Mesenchymal stem cell (in vitro differentiated cells and primary cell): Measurements from ENCODE around the gene USH2A.

Experiments used
- DNase-seq: peaks from one replicate; pipeline ENCODE4 v3.0.0-alpha.2; 2013
- H2AFZ ChIP-seq: one replicate; pipeline ENCODE4 v1.6.1; 2013; ENCODE audit warnings: low read depth, mild to moderate bottlenecking, control low read depth, inconsistent platforms, low read length, moderate library complexity
- H2AK5ac ChIP-seq: 2 replicates; pipeline ENCODE4 v1.6.1; 2013; ENCODE audit warnings: low read length, moderate library complexity, mild to moderate bottlenecking, inconsistent platforms; ENCODE audit not compliant: severe bottlenecking
- H2BK120ac ChIP-seq: one replicate; pipeline ENCODE4 v1.6.1; 2013; ENCODE audit warnings: low read depth, mild to moderate bottlenecking, inconsistent platforms, low read length, moderate library complexity
- H2BK12ac ChIP-seq, 2 experiments: one replicate each; pipeline ENCODE4 v1.6.1; 2013; ENCODE audit warnings: inconsistent platforms in 2 of 2, low read length in 2 of 2, mild to moderate bottlenecking in 2 of 2, moderate library complexity in 2 of 2, control low read depth in 1 of 2
- H2BK15ac ChIP-seq: one replicate; pipeline ENCODE4 v1.6.1; 2013; ENCODE audit warnings: mild to moderate bottlenecking, low read depth, inconsistent platforms; ENCODE audit not compliant: poor library complexity, severe bottlenecking
- H2BK5ac ChIP-seq: 2 replicates; pipeline ENCODE4 v1.6.1; 2013; ENCODE audit warnings: low read depth, mild to moderate bottlenecking, low read length, control low read depth, inconsistent platforms; ENCODE audit not compliant: poor library complexity, severe bottlenecking
- H3K14ac ChIP-seq, 2 experiments: one replicate each; pipeline ENCODE4 v1.6.1; 2013; ENCODE audit warnings: inconsistent platforms in 2 of 2, low read length in 2 of 2, control low read depth in 1 of 2, mild to moderate bottlenecking in 1 of 2, moderate library complexity in 1 of 2
- H3K18ac ChIP-seq, 2 experiments: one replicate each; pipeline ENCODE4 v1.6.1; 2013; ENCODE audit warnings: inconsistent platforms in 2 of 2, low read length in 2 of 2, control low read depth in 1 of 2, low read depth in 1 of 2, mild to moderate bottlenecking in 1 of 2
- H3K23ac ChIP-seq, 2 experiments: one replicate each; pipeline ENCODE4 v1.6.1; 2013; ENCODE audit warnings: inconsistent platforms in 2 of 2, low read length in 2 of 2, mild to moderate bottlenecking in 2 of 2, moderate library complexity in 2 of 2, control low read depth in 1 of 2
- H3K27ac ChIP-seq: 2 replicates; pipeline ENCODE4 v1.5.1; 2013; ENCODE audit warnings: mild to moderate bottlenecking, moderate library complexity, low read length, control low read depth, inconsistent platforms; ENCODE audit not compliant: poor library complexity, severe bottlenecking
- H3K27me3 ChIP-seq, 2 experiments: 2 replicates each; pipeline versions ENCODE4 v1.6.1 to v1.7.0; 2013; ENCODE audit warnings: low read length in 2 of 2, mild to moderate bottlenecking in 2 of 2, moderate library complexity in 2 of 2, control low read depth in 1 of 2, inconsistent platforms in 1 of 2; ENCODE audit not compliant: control insufficient read depth in 1 of 2, insufficient read depth in 1 of 2
- H3K36me3 ChIP-seq, 2 experiments: 2 replicates each; pipeline versions ENCODE4 v1.6.1 to v1.7.0; 2013; ENCODE audit warnings: low read length in 2 of 2, control low read depth in 1 of 2, inconsistent platforms in 1 of 2, low read depth in 1 of 2, mild to moderate bottlenecking in 1 of 2; ENCODE audit not compliant: insufficient read depth in 2 of 2, control insufficient read depth in 1 of 2
- H3K4ac ChIP-seq, 2 experiments: one replicate each; pipeline ENCODE4 v1.6.1; 2013; ENCODE audit warnings: inconsistent platforms in 2 of 2, low read length in 2 of 2, mild to moderate bottlenecking in 2 of 2, moderate library complexity in 2 of 2, control low read depth in 1 of 2, low read depth in 1 of 2
- H3K4me1 ChIP-seq: 2 replicates; pipeline ENCODE4 v1.6.1; 2013; ENCODE audit warnings: low read depth, low read length, control low read depth; ENCODE audit not compliant: control insufficient read depth, insufficient read depth
- H3K4me2 ChIP-seq: 2 replicates; pipeline ENCODE4 v1.6.1; 2013; ENCODE audit warnings: low read length, mild to moderate bottlenecking, inconsistent platforms; ENCODE audit not compliant: poor library complexity, severe bottlenecking
- H3K4me3 ChIP-seq, 2 experiments: 2 replicates each; pipeline versions ENCODE4 v1.5.1 to v1.7.0; 2013; ENCODE audit warnings: low read length in 2 of 2, mild to moderate bottlenecking in 2 of 2, control low read depth in 1 of 2, low read depth in 1 of 2; ENCODE audit not compliant: insufficient read depth in 1 of 2
- H3K79me1 ChIP-seq: replicated peaks from 2 replicates; pipeline ENCODE4 v1.6.1; 2013; ENCODE audit warnings: mild to moderate bottlenecking, control low read depth, low read length, inconsistent platforms; ENCODE audit not compliant: poor library complexity, severe bottlenecking
- H3K9ac ChIP-seq: 2 replicates; pipeline ENCODE4 v1.7.0; 2013; ENCODE audit warnings: mild to moderate bottlenecking, low read length, moderate library complexity
- H3K9me3 ChIP-seq: 2 replicates; pipeline ENCODE4 v1.7.0; 2013; ENCODE audit warnings: mild to moderate bottlenecking, low read length; ENCODE audit not compliant: control insufficient read depth
- H4K8ac ChIP-seq: one replicate; pipeline ENCODE4 v1.6.1; 2013; ENCODE audit warnings: inconsistent platforms, mild to moderate bottlenecking, low read length, moderate library complexity
- H4K91ac ChIP-seq: one replicate; pipeline ENCODE4 v1.6.1; 2013; ENCODE audit warnings: mild to moderate bottlenecking, low read length, inconsistent platforms
- WGBS: methylation state at CpG from one replicate; pipeline ENCODE4 v1.1.7; 2013; ENCODE audit warnings: mixed read lengths; 5-methylcytosine and 5-hydroxymethylcytosine counted together

Gene USH2A

DNA sequence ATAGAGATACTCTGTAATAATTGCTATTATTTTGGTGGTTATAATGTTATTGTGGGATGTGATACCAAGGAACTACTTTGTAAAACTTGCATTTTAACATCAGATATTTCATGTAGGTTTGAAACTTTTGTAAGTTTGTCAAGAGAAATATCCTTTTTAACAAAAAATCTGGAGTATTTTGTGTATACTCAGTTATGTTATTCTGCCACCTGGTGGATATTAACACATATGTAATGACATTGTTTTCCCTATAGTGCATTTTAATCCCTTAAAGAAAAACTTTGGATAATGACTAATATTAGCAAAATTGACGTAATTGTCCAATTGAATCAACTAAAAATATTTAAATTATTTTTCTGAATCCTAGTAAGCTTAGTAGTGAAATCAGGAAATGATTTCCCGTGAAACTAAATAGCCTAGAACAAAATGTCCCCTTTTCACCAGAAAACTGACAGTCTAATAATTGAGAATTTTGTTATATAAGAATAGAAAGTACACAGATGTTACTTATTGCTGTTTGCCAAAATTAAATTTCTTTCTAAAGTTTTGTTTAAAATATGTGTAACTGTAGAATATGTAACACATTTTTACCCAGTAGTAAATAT, 816.6 kb downstream of the USH2A start:
- H2BK120ac ChIP-seq, result no peak overlapping the region
- no peak overlapping the region for H3K27ac ChIP-seq
- H2BK15ac ChIP-seq, result no peak overlapping the region
- no peak overlapping the region for H3K23ac ChIP-seq
- H3K18ac ChIP-seq, result no peak overlapping the region
- DNase-seq, result no peak
- 60% methylated on average over 1 of the region's 2 CpGs for WGBS
- no peak overlapping the region for H3K14ac ChIP-seq
- H4K91ac ChIP-seq, result no peak overlapping the region
- no peaks in the 10 kb centered on the region for H3K27me3 ChIP-seq
- no peaks in the 10 kb centered on the region for H3K9me3 ChIP-seq
- no peak overlapping the region for H2BK5ac ChIP-seq
- H3K36me3 ChIP-seq, result peaks cover 0 to 73% of the 10 kb centered on the region in 2 experiments
- no peak overlapping the region for H2AFZ ChIP-seq
- H3K4me1 ChIP-seq, result no peaks in the 10 kb centered on the region
- H3K79me1 ChIP-seq, result peaks cover 4% of the 10 kb centered on the region
- no peak overlapping the region for H3K4me3 ChIP-seq
- no peak overlapping the region for H2BK12ac ChIP-seq
- H3K9ac ChIP-seq, result peak overlapping the region; percentile 1
- H3K4me2 ChIP-seq, result no peak overlapping the region
- no peak overlapping the region for H2AK5ac ChIP-seq
- H3K4ac ChIP-seq, result no peak overlapping the region
- no peak overlapping the region for H4K8ac ChIP-seq

DNA sequence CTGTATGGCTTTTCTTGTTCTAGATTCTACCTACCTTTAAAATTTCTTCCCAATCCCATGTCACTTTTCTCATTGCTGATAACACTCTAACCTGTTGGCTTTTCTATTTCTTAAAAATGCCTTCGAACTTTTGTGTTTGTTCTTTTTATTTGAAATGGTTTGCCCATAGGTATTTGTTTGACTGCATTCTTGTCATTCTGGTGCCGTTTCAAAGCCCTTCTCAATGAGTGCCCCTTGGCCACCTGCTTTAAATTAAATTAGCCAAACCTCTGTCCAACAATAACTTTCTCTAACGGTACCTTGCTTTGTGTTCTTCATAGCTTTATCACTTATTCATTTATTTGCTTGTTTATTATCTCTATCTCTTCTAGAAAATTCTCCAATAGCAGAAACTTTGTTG, 817.2 kb downstream of the USH2A start:
- Histone ChIP-seq H2BK5ac (no peak overlapping the region), H3K36me3 (peaks cover 0 to 73% of the 10 kb centered on the region in 2 experiments), H2AK5ac (no peak overlapping the region), H3K4me2 (no peak overlapping the region), H3K79me1 (peaks cover 4% of the 10 kb centered on the region), H3K9ac (peak overlapping the region; percentile 1), H3K18ac (no peak overlapping the region), H3K14ac (no peak overlapping the region), H3K23ac (no peak overlapping the region), H3K4me1 (no peaks in the 10 kb centered on the region), H3K27ac (no peak overlapping the region), H2BK15ac (no peak overlapping the region), H3K4ac (no peak overlapping the region), H4K8ac (no peak overlapping the region), H3K9me3 (no peaks in the 10 kb centered on the region), H3K4me3 (no peak overlapping the region), H2AFZ (no peak overlapping the region), H3K27me3 (no peaks in the 10 kb centered on the region), H4K91ac (no peak overlapping the region), H2BK12ac (no peak overlapping the region), H2BK120ac (no peak overlapping the region)
- 78% methylated on average over 2 of the region's 3 CpGs for WGBS
- no peak for DNase-seq

- H3K36me3 ChIP-seq, result peaks cover 0 to 72% of the 10 kb centered on the region in 2 experiments
- H2BK120ac ChIP-seq, result no peak overlapping the region
Measured at GRCh38 chr1:215605011-215605621, 818.1 kb downstream of the USH2A start.

GRCh38 chr1:215603319-215603718, 819.9 kb downstream of the USH2A start:
- Histone ChIP-seq H4K91ac (no peak overlapping the region), H3K14ac (no peak overlapping the region), H3K36me3 (peaks cover 0 to 64% of the 10 kb centered on the region in 2 experiments), H3K4me2 (no peak overlapping the region), H3K9me3 (no peaks in the 10 kb centered on the region), H3K23ac (no peak overlapping the region), H2BK5ac (no peak overlapping the region), H3K4ac (no peak overlapping the region), H3K27me3 (no peaks in the 10 kb centered on the region), H3K9ac (no peak overlapping the region), H3K4me1 (no peaks in the 10 kb centered on the region), H3K4me3 (no peak overlapping the region), H3K79me1 (no peaks in the 10 kb centered on the region), H3K18ac (no peak overlapping the region), H2AFZ (no peak overlapping the region), H2BK120ac (no peak overlapping the region), H2AK5ac (no peak overlapping the region), H2BK15ac (no peak overlapping the region), H2BK12ac (no peak overlapping the region), H3K27ac (no peak overlapping the region), H4K8ac (no peak overlapping the region)
- no peak for DNase-seq

More at GRCh38 chr1:215605011-215605621, 818.1 kb downstream of the USH2A start:
- Histone ChIP-seq H2BK12ac (no peak overlapping the region), H3K14ac (no peak overlapping the region), H2AK5ac (no peak overlapping the region), H2BK5ac (no peak overlapping the region), H2AFZ (no peak overlapping the region), H4K91ac (no peak overlapping the region), H3K4ac (no peak overlapping the region), H3K4me1 (no peaks in the 10 kb centered on the region), H3K4me3 (no peak overlapping the region), H3K79me1 (peaks cover 4% of the 10 kb centered on the region), H3K9ac (no peak overlapping the region), H3K4me2 (no peak overlapping the region), H3K9me3 (no peaks in the 10 kb centered on the region), H3K27me3 (no peaks in the 10 kb centered on the region), H3K18ac (no peak overlapping the region), H3K23ac (no peak overlapping the region), H4K8ac (no peak overlapping the region), H2BK15ac (no peak overlapping the region), H3K27ac (no peak overlapping the region)
- DNase-seq, result no peak
